Right renal pelvis (tissue), 4 donors: ENCODE results near the gene PRODH2. TPM values are rescaled to one million over a fixed set of nuclear protein-coding genes. Genes with fewer than 3 reads are reported as not detected.
A peak's percentile ranks its signal among the peaks of the same experiment; 100 is the strongest.
"Not testable (repeated sequence)": the region's sequence is repeated elsewhere in the genome, so short reads cannot be mapped to it uniquely, and the experiment has no call there.

Source experiments
- DNase-seq, 4 donors: peaks; one replicate each; pipeline ENCODE4 v3.0.0-alpha.2; 2013; ENCODE audit warnings: low read depth in 4 of 4, low spot score in 3 of 4, missing footprints in 1 of 4
- polyA plus RNA-seq, 4 donors: library from polyadenylated mRNA; unstranded; fragments of 120-200 nt; gene quantifications; one replicate each; pipeline ENCODE4 v1.2.1, GENCODE V29; 2013; ENCODE audit not compliant: insufficient read length in 4 of 4

PRODH2 gene
- polyA plus RNA-seq, 4 donors, result 24.6 to 48.0 (median 32.4) TPM

GRCh38 chr19:35784503-35785338, 27.9 kb downstream of the PRODH2 start:
- DNase-seq, result no peak

- no peak for DNase-seq
Measured at GRCh38 chr19:35783469-35784434, 28.9 kb downstream of the PRODH2 start.

- DNase-seq, result no peak
Measured at GRCh38 chr19:35782589-35782988, 30.1 kb downstream of the PRODH2 start.

- no peak for DNase-seq
Measured at GRCh38 chr19:35781650-35782049, 31.0 kb downstream of the PRODH2 start.

GRCh38 chr19:35780717-35781116, 31.9 kb downstream of the PRODH2 start:
- DNase-seq, result no peak

GRCh38 chr19:35780058-35780457, 32.6 kb downstream of the PRODH2 start:
- no peak for DNase-seq

GRCh38 chr19:35779033-35779432, 33.6 kb downstream of the PRODH2 start:
- DNase-seq, result no peak

- no peak for DNase-seq
Measured at GRCh38 chr19:35777961-35778360, 34.7 kb downstream of the PRODH2 start.

- DNase-seq, result no peak
Measured at GRCh38 chr19:35777086-35777841, 35.4 kb downstream of the PRODH2 start.

- no peak for DNase-seq
Measured at GRCh38 chr19:35776102-35776788, 36.4 kb downstream of the PRODH2 start.

- DNase-seq, result peak; percentile 92 to 98 (median 96)
Measured at GRCh38 chr19:35775298-35776101, 37.1 kb downstream of the PRODH2 start, which contains the start of gene ARHGAP33. Gene ARHGAP33, plus strand, starts transcription at chr19:35775564. Its CDS starts 95 bp downstream, at chr19:35775659.

GRCh38 chr19:35775046-35775297, 37.7 kb downstream of the PRODH2 start:
- no peak for DNase-seq

- DNase-seq, result no peak
Measured at GRCh38 chr19:35774274-35775045, 38.2 kb downstream of the PRODH2 start.

- no peak for DNase-seq
Measured at GRCh38 chr19:35773020-35773806, 39.4 kb downstream of the PRODH2 start.

GRCh38 chr19:35772362-35772761, 40.3 kb downstream of the PRODH2 start:
- not testable (repeated sequence) for DNase-seq

- no peak for DNase-seq
Measured at GRCh38 chr19:35768082-35768421, 44.6 kb downstream of the PRODH2 start.

GRCh38 chr19:35767288-35768081, 45.2 kb downstream of the PRODH2 start:
- DNase-seq, result peak in 1 of 4 donors; percentile 46
